Astrocyte of the spinal cord (primary cell): ENCODE results near the gene C18orf32.
"Not testable (repeated sequence)": the region's sequence is repeated elsewhere in the genome, so short reads cannot be mapped to it uniquely, and the experiment has no call there.

ENCODE experiments used
- DNase-seq: peaks from one replicate; pipeline ENCODE4 v3.0.0; 2011; ENCODE audit warnings: low read depth, low spot score
- H3K4me3 ChIP-seq: 2 replicates; pipeline ENCODE4 v1.5.1; 2011; ENCODE audit warnings: low read depth, mild to moderate bottlenecking, low read length, moderate library complexity
- in situ Hi-C: cut with HindIII; loops from 2 replicates; pipeline ENCODE4 v1.10.0; 2017; ENCODE audit warnings: low sequenced_read_pairs
- TF ChIP-seq, protein P1 (sequence below): IDR thresholded peaks from 2 replicates; pipeline ENCODE4 v1.5.1; 2012; ENCODE audit warnings: low read depth, mild to moderate bottlenecking, low read length, inconsistent platforms

Gene C18orf32

DNA sequence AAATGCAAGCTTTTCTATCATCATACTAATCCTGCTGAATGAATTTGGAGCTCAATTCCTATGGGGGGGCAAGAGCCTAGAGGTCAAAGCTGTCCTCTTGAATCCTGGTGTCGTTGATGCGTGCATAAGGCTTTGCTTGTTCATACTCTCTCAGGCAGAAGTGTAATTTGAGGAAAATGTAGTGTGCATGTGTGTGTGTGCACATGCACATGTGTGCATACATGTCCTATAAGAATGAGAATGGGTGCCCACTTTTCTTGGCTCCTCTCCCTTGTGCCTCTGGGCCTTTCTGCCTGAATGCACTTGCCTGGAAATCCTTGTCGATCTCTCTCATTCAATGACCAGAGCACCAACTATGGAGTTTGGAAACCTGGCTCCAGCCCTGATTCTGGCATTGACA is 28.5 kb upstream of the C18orf32 start:
- in situ Hi-C loops, result no loop called here
- DNase-seq, result no peak
- no peak overlapping the region for H3K4me3 ChIP-seq
- TF ChIP-seq, protein P1, sequence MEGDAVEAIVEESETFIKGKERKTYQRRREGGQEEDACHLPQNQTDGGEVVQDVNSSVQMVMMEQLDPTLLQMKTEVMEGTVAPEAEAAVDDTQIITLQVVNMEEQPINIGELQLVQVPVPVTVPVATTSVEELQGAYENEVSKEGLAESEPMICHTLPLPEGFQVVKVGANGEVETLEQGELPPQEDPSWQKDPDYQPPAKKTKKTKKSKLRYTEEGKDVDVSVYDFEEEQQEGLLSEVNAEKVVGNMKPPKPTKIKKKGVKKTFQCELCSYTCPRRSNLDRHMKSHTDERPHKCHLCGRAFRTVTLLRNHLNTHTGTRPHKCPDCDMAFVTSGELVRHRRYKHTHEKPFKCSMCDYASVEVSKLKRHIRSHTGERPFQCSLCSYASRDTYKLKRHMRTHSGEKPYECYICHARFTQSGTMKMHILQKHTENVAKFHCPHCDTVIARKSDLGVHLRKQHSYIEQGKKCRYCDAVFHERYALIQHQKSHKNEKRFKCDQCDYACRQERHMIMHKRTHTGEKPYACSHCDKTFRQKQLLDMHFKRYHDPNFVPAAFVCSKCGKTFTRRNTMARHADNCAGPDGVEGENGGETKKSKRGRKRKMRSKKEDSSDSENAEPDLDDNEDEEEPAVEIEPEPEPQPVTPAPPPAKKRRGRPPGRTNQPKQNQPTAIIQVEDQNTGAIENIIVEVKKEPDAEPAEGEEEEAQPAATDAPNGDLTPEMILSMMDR, result no peak

DNA sequence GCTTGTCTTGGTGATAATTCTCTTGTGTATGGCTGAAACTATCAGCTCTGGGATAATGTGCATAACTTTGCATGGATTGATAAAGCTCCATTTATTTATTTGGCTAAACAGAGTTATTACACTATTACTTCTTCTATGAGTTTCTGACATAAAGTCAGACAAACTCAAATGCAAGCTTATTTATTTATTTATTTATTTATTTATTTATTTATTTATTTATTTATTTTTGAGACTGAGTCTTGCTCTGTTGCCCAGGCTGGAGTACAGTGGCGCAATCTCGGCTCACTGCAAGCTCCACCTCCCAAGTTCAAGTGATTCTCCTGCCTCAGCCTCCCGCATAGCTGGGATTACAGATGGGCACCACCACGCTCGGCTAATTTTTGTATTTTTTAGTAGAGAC is 28.0 kb upstream of the C18orf32 start:
- H3K4me3 ChIP-seq, DNase-seq, in situ Hi-C loops: not testable (repeated sequence)

- in situ Hi-C loops, result no loop called here
Measured at GRCh38 chr18:49514577-49514976, 27.5 kb upstream of the C18orf32 start.

GRCh38 chr18:49512876-49513275 is 25.8 kb upstream of the C18orf32 start:
- DNase-seq, in situ Hi-C loops, H3K4me3 ChIP-seq: not testable (repeated sequence)

More at GRCh38 chr18:49514577-49514976, 27.5 kb upstream of the C18orf32 start:
- DNase-seq, result no peak
- H3K4me3 ChIP-seq, result no peak overlapping the region
- TF ChIP-seq, protein P1, result no peak

DNA sequence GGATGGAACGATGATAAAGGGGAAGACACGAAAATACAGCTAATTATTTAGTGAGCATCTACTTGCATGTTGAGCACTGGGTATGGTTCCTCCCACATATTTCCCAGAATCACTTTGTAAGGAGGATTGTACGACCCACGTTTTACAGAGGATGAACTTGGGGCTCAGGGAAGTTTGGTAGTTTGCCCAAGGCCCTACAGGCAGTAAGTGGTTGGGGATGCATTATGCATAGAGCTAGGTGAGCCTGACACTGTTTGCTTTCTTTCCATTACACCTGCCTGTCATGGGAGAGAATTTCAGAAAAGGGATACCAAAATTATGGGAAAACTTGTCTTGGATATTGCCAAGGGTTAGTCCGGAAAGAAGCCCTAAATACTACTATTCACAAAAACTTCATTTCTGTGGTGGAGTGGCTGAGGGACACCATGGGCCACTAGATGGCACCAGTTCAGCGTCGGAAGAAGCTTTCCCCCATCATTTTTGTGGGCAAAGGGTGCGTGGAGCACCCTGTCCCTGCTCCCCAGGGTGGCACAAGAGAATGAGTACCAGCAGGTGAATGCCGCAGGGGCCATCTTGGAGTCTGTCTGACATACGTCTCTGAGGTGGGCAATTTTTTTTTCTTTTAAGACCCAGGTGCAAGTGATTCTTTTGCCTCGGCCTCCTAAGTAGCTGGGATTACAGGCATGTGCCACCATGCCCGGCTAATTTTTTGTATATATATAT is 23.5 kb upstream of the C18orf32 start:
- no peak overlapping the region for H3K4me3 ChIP-seq
- TF ChIP-seq, protein P1, result peak; percentile 93
- DNase-seq, result peak; percentile 45
- in situ Hi-C loops, result no loop called here

GRCh38 chr18:49506438-49506837 is 19.4 kb upstream of the C18orf32 start:
- in situ Hi-C loops, H3K4me3 ChIP-seq, DNase-seq: not testable (repeated sequence)

DNA sequence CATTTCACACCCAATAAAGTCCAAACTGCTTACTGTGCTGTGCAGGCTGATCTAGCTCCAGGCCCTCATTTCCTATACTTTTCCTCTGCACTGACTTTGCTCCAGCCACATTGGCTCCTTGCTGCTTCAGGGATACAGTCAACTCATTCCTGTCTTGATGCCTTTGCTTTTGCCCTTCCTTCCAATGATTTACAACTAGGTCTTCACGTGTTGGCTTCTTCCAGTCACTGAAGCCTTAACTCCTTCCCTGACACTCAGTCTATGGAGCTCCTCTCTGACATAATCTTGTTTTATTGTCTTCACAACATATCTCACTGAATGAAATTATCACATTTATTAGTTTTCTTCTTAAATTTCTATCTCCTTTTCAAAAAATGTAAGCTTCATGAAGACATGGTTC is 16.9 kb upstream of the C18orf32 start:
- TF ChIP-seq, protein P1, result no peak
- in situ Hi-C loops, result no loop called here
- no peak for DNase-seq
- no peak overlapping the region for H3K4me3 ChIP-seq

DNA sequence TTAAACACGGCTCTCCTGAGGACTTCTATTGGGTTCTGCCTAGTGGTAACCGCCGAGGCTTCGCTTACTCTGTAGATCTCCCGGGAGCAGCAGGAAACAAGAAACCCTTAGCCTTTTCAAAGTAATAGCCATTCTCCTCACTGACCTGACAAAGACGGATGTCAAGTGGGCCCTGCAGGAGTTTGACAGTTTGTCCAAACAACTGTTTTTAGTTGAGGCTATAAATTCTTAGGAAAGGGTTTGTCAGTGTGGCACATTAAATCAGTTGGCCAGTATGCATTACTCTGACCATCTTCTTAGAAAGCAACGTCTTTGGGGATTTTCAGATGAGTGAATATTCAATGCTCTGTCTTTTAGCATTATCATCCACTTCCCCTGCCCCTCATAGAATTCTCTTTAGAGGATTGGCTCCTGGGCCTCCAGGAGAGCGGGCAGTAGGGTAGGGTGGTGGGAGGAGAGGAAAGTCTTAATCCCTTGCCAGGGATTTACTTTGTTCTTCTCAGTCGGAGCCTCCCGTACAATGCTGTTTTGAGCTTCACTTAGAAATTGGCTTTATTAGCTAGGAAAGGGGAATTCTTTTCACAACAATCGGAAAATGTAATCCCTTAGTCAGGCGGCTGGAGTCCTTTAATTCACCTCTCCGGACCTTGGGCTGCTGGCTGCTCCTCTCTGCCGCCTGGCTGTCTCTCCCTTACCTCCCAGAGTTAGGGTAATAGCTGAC is 13.3 kb upstream of the C18orf32 start:
- in situ Hi-C loops, result no loop called here
- no peak overlapping the region for H3K4me3 ChIP-seq
- no peak for DNase-seq
- TF ChIP-seq, protein P1, result no peak
